Posterior vena cava (tissue), 2 donors: Measurements from ENCODE around the gene TNP2. TPM values are rescaled to one million over a fixed set of nuclear protein-coding genes. Genes with fewer than 3 reads are reported as not detected.

Experiments
- DNase-seq: peaks from one replicate; pipeline ENCODE4 v3.0.0-alpha.2; 2020; ENCODE audit warnings: low spot score
- intact Hi-C, 2 donors: fragments of 100-400 bp; cut with DNase I; formaldehyde crosslinking; loops; one replicate each; pipeline versions ENCODE4 v1.14.1 to v1.14.2; 2022 to 2023
- total RNA-seq, 2 donors: library from RNA; stranded (reverse); fragmentation: NEBNext Ultra II Directional; extraction: Animal tissue kit (Norgen Biotek cat#: 25700); gene quantifications; one replicate each; pipeline ENCODE4 v1.2.1, GENCODE V29; 2021
- donor health status: DM: yes; HTN: yes; CAD: no.
- donor health status: DM: yes; HTN: yes; CAD: no.

The TNP2 gene
- total RNA-seq, 2 donors from 2014 or later: not detected

GRCh38 chr16:11280616-11281522, 11.7 kb upstream of the TNP2 start, which contains the start of gene PRM1:
Gene PRM1, minus strand, starts transcription at chr16:11281330. Its CDS starts 92 bp downstream, at chr16:11281238.
- no peak for DNase-seq
- intact Hi-C loops: no loop called here

- intact Hi-C loops: no loop called here
- DNase-seq: no peak
Measured at GRCh38 chr16:11278681-11279628, 9.8 kb upstream of the TNP2 start.

- DNase-seq: no peak
- intact Hi-C loops: no loop called here
Measured at GRCh38 chr16:11277607-11278337, 8.6 kb upstream of the TNP2 start.

GRCh38 chr16:11276896-11277593, 7.9 kb upstream of the TNP2 start:
- DNase-seq: no peak
- intact Hi-C loops: no loop called here

GRCh38 chr16:11276143-11276895, 7.2 kb upstream of the TNP2 start, which contains the start of gene PRM2:
Gene PRM2, minus strand, starts transcription at chr16:11276480. Its CDS starts 110 bp downstream, at chr16:11276370.
- intact Hi-C loops: no loop called here
- no peak for DNase-seq

- intact Hi-C loops: no loop called here
- no peak for DNase-seq
Measured at GRCh38 chr16:11274964-11275363, 5.8 kb upstream of the TNP2 start.

- intact Hi-C loops: no loop called here
- DNase-seq: no peak
Measured at GRCh38 chr16:11273721-11274324, 4.7 kb upstream of the TNP2 start.

GRCh38 chr16:11272921-11273720, 4.0 kb upstream of the TNP2 start, which contains the start of gene PRM3:
Gene PRM3, minus strand, starts transcription at chr16:11273629. Its CDS starts 34 bp downstream, at chr16:11273595.
- intact Hi-C loops: no loop called here
- no peak for DNase-seq

GRCh38 chr16:11272484-11272883, 3.4 kb upstream of the TNP2 start:
- intact Hi-C loops: no loop called here
- no peak for DNase-seq

- intact Hi-C loops: no loop called here
Measured at GRCh38 chr16:11271610-11272009, 2.5 kb upstream of the TNP2 start.

GRCh38 chr16:11270602-11271162, 1.6 kb upstream of the TNP2 start:
- DNase-seq: no peak
- intact Hi-C loops: no loop called here

More at GRCh38 chr16:11271610-11272009, 2.5 kb upstream of the TNP2 start:
- DNase-seq: no peak

- DNase-seq: no peak
- intact Hi-C loops: loop anchor here in 1 of 2 donors (10.0 kb wide), 1 partner anchor 80 kb away; the partner anchor contains the start of gene RMI2
Measured at GRCh38 chr16:11265124-11265523, 4.0 kb downstream of the TNP2 start.

GRCh38 chr16:11264155-11264832, 4.8 kb downstream of the TNP2 start:
- no peak for DNase-seq
- intact Hi-C loops: loop anchor here (5.0 to 10.0 kb wide), 2 partner anchors 63 to 81 kb away; partner anchors contain the start of gene RMI2 (in 1 of the 2)

GRCh38 chr16:11263737-11264136, 5.4 kb downstream of the TNP2 start:
- DNase-seq: no peak
- intact Hi-C loops: loop anchor here (5.0 to 10.0 kb wide), 2 partner anchors 64 to 81 kb away; partner anchors contain the start of gene RMI2 (in 1 of the 2)

- intact Hi-C loops: loop anchor here (5.0 to 10.0 kb wide), 2 partner anchors 64 to 82 kb away; partner anchors contain the start of gene RMI2 (in 1 of the 2)
- DNase-seq: no peak
Measured at GRCh38 chr16:11262915-11263314, 6.2 kb downstream of the TNP2 start.
